H9 (cell line): ENCODE data around the gene KRT85. TPM values are rescaled to one million over a fixed set of nuclear protein-coding genes. Genes with fewer than 3 reads are reported as not detected.

Experiments used
- DNase-seq: peaks from one replicate; pipeline ENCODE4 v3.0.0-alpha.2; 2017
- H2AFZ ChIP-seq: one replicate; pipeline ENCODE4 v1.6.1; 2013; ENCODE audit warnings: mild to moderate bottlenecking, low read length, control low read depth, moderate library complexity
- H2AK5ac ChIP-seq: 2 replicates; pipeline ENCODE4 v1.6.1; 2013; ENCODE audit warnings: low read length, control low read depth, mixed read lengths; ENCODE audit not compliant: insufficient read length
- H2BK120ac ChIP-seq: one replicate; pipeline ENCODE4 v1.6.1; 2013; ENCODE audit warnings: low read depth, mild to moderate bottlenecking, low read length, control low read depth, inconsistent platforms; ENCODE audit not compliant: poor library complexity, severe bottlenecking
- H2BK12ac ChIP-seq: 2 replicates; pipeline ENCODE4 v1.6.1; 2013; ENCODE audit warnings: low read length, control low read depth, mixed read lengths, low read depth; ENCODE audit not compliant: insufficient read length
- H2BK15ac ChIP-seq: 2 replicates; pipeline ENCODE4 v1.6.1; 2013; ENCODE audit warnings: low read depth, low read length, control low read depth
- H2BK20ac ChIP-seq: one replicate; pipeline ENCODE4 v1.6.1; 2013; ENCODE audit warnings: low read depth, mild to moderate bottlenecking, low read length, control low read depth, inconsistent platforms; ENCODE audit not compliant: poor library complexity, severe bottlenecking
- H2BK5ac ChIP-seq: 2 replicates; pipeline ENCODE4 v1.6.1; 2013; ENCODE audit warnings: low read length, control low read depth, mixed read lengths; ENCODE audit not compliant: insufficient read length
- H3K14ac ChIP-seq: 2 replicates; pipeline ENCODE4 v1.6.1; 2013; ENCODE audit warnings: low read length, control low read depth; ENCODE audit not compliant: insufficient read depth
- H3K18ac ChIP-seq: 2 replicates; pipeline ENCODE4 v1.6.1; 2013; ENCODE audit warnings: low read depth, mild to moderate bottlenecking, mixed read lengths, low read length, control low read depth; ENCODE audit not compliant: insufficient read length
- H3K23ac ChIP-seq: 2 replicates; pipeline ENCODE4 v1.6.1; 2013; ENCODE audit warnings: low read length, control low read depth, mixed read lengths, low read depth; ENCODE audit not compliant: insufficient read length
- H3K23me2 ChIP-seq: 2 replicates; pipeline ENCODE4 v1.6.1; 2013; ENCODE audit warnings: low read depth, mild to moderate bottlenecking, mixed read lengths, low read length, control low read depth; ENCODE audit not compliant: insufficient read length, poor library complexity, severe bottlenecking
- H3K27ac ChIP-seq: 2 replicates; pipeline ENCODE4 v1.5.1; 2013; ENCODE audit warnings: low read length, control low read depth, mixed read lengths, low read depth; ENCODE audit not compliant: insufficient read length
- H3K27me3 ChIP-seq: 2 replicates; pipeline ENCODE4 v1.6.1; 2013; ENCODE audit warnings: low read length, control low read depth, inconsistent platforms; ENCODE audit not compliant: insufficient read depth
- H3K4ac ChIP-seq: 2 replicates; pipeline ENCODE4 v1.6.1; 2013; ENCODE audit warnings: low read depth, mild to moderate bottlenecking, control low read depth, inconsistent platforms, low read length, moderate library complexity
- H3K4me1 ChIP-seq: 2 replicates; pipeline ENCODE4 v1.6.1; 2013; ENCODE audit warnings: low read length, control low read depth, inconsistent platforms; ENCODE audit not compliant: insufficient read depth
- H3K4me2 ChIP-seq: 2 replicates; pipeline ENCODE4 v1.6.1; 2013; ENCODE audit warnings: low read length, control low read depth, mixed read lengths; ENCODE audit not compliant: insufficient read length, insufficient read depth
- H3K56ac ChIP-seq: 2 replicates; pipeline ENCODE4 v1.6.1; 2013; ENCODE audit warnings: low read depth, mild to moderate bottlenecking, mixed read lengths, low read length, control low read depth; ENCODE audit not compliant: insufficient read length
- H3K79me1 ChIP-seq: 2 replicates; pipeline ENCODE4 v1.6.1; 2013; ENCODE audit warnings: low read depth, mild to moderate bottlenecking, moderate library complexity, low read length, control low read depth, inconsistent platforms; ENCODE audit not compliant: insufficient read depth, poor library complexity, severe bottlenecking
- H3K79me2 ChIP-seq: 2 replicates; pipeline ENCODE4 v1.6.1; 2013; ENCODE audit warnings: low read length, control low read depth, inconsistent platforms; ENCODE audit not compliant: insufficient read depth
- H3K9ac ChIP-seq: 2 replicates; pipeline ENCODE4 v1.6.1; 2013; ENCODE audit warnings: low read length, control low read depth, mixed read lengths; ENCODE audit not compliant: insufficient read length; ENCODE audit errors: extremely low read depth
- H3K9me3 ChIP-seq: one replicate; pipeline ENCODE4 v1.6.1; 2013; ENCODE audit warnings: low read depth, low read length, inconsistent platforms; ENCODE audit not compliant: control insufficient read depth
- H3T11ph ChIP-seq: one replicate; pipeline ENCODE4 v1.6.1; 2013; ENCODE audit warnings: mild to moderate bottlenecking, low read length, control low read depth, inconsistent platforms
- H4K20me1 ChIP-seq: one replicate; pipeline ENCODE4 v1.6.1; 2013; ENCODE audit not compliant: control insufficient read depth, insufficient read length, insufficient read depth
- H4K5ac ChIP-seq: 2 replicates; pipeline ENCODE4 v1.6.1; 2013; ENCODE audit warnings: low read depth, mild to moderate bottlenecking, mixed read lengths, low read length, control low read depth; ENCODE audit not compliant: insufficient read length
- H4K8ac ChIP-seq: replicated peaks from 2 replicates; pipeline ENCODE4 v1.6.1; 2013; ENCODE audit warnings: low read length, control low read depth, mixed read lengths, low read depth; ENCODE audit not compliant: insufficient read length
- H4K91ac ChIP-seq: 2 replicates; pipeline ENCODE4 v1.6.1; 2013; ENCODE audit warnings: low read depth, mild to moderate bottlenecking, moderate library complexity, mixed read lengths, low read length, control low read depth; ENCODE audit not compliant: insufficient read length
- H3K27ac Mint-ChIP-seq, 3 experiments: 2 replicates in 2 of 3; 3 replicates in 1 of 3; pipeline ENCODE4 v1.8.0; 2020 to 2021; ENCODE audit warnings: mixed read lengths in 3 of 3, mild to moderate bottlenecking in 1 of 3, moderate library complexity in 1 of 3
- H3K27me3 Mint-ChIP-seq: 2 replicates; pipeline ENCODE4 v1.8.0; 2021; ENCODE audit warnings: low read depth, mild to moderate bottlenecking, moderate library complexity, mixed read lengths
- H3K36me3 Mint-ChIP-seq, 3 experiments: 2 replicates in 2 of 3; 3 replicates in 1 of 3; pipeline ENCODE4 v1.8.0; 2020 to 2021; ENCODE audit warnings: low read depth in 3 of 3, mixed read lengths in 3 of 3; ENCODE audit not compliant: insufficient read depth in 1 of 3
- H3K4me1 Mint-ChIP-seq, 2 experiments: 2 replicates each; pipeline ENCODE4 v1.8.0; 2020; ENCODE audit warnings: mixed read lengths in 2 of 2
- H3K4me3 Mint-ChIP-seq, 2 experiments: 2 replicates in 1 of 2; 3 replicates in 1 of 2; pipeline ENCODE4 v1.8.0; 2020 to 2021; ENCODE audit warnings: mild to moderate bottlenecking in 2 of 2, mixed read lengths in 2 of 2, moderate library complexity in 1 of 2
- H3K9me3 Mint-ChIP-seq, 2 experiments: 2 replicates in 1 of 2; 3 replicates in 1 of 2; pipeline ENCODE4 v1.8.0; 2020; ENCODE audit warnings: mild to moderate bottlenecking in 2 of 2, mixed read lengths in 2 of 2, moderate library complexity in 1 of 2
- CTCF ChIP-seq: fragments of 200-600 bp; sonication (generic); conservative IDR thresholded peaks from 3 replicates; pipeline ENCODE4 v1.8.0; 2021; ENCODE audit warnings: antibody characterized with exemption, mild to moderate bottlenecking
- WGBS: extraction: QIAGEN DNeasy Blood & Tissue Kit; methylation state at CpG from one replicate; pipeline ENCODE4 v1.1.7; 2013; ENCODE audit warnings: missing lambda C conversion rate, low lambda C conversion rate, mixed read lengths; ENCODE audit not compliant: insufficient read length; ENCODE audit errors: extremely low coverage; 5-methylcytosine and 5-hydroxymethylcytosine counted together
- total RNA-seq: library from RNA; stranded (reverse); gene quantifications from 2 replicates; pipeline ENCODE4 v1.2.1, GENCODE V29; 2021

The KRT85 gene
- total RNA-seq, 1 experiment from 2014 or later: not detected

- Histone ChIP-seq H3K79me2 (no peaks in the 10 kb centered on the region), H3T11ph (no peak overlapping the region), H2AFZ (no peak overlapping the region), H2BK12ac (no peak overlapping the region), H2BK20ac (no peak overlapping the region), H2BK120ac (no peak overlapping the region), H4K91ac (no peak overlapping the region), H3K23me2 (no peaks in the 10 kb centered on the region), H3K79me1 (no peaks in the 10 kb centered on the region), H4K8ac (no peak overlapping the region), H4K20me1 (no peaks in the 10 kb centered on the region), H3K27ac (no peak overlapping the region), H3K4me2 (no peak overlapping the region), H2BK5ac (no peak overlapping the region), H3K23ac (no peak overlapping the region), H3K14ac (no peak overlapping the region; the same call in 1 of the 2 replicates), H3K9me3 (no peaks in the 10 kb centered on the region), H3K4me1 (no peaks in the 10 kb centered on the region), H2BK15ac (no peak overlapping the region), H3K4ac (no peak overlapping the region), H3K27me3 (no peaks in the 10 kb centered on the region), H2AK5ac (no peak overlapping the region), H4K5ac (no peak overlapping the region), H3K9ac (no peak overlapping the region), H3K18ac (no peak overlapping the region), H3K56ac (no peak overlapping the region)
- no peak for TF ChIP-seq CTCF
- no CpG with 5 or more reads among the region's 12 CpGs for WGBS
- Mint-ChIP-seq H3K36me3 (no peaks in the 10 kb centered on the region), H3K27me3 (peaks cover 10% of the 10 kb centered on the region), H3K27ac (peak overlapping the region in 1 of 3 experiments; percentile 79; a peak in 1 of 7 replicates), H3K4me3 (no peak overlapping the region), H3K9me3 (no peaks in the 10 kb centered on the region), H3K4me1 (peaks cover 0 to 11% of the 10 kb centered on the region in 2 experiments; a peak in 2 of 4 replicates)
- DNase-seq: no peak
Observed at GRCh38 chr12:52370926-52371608, 3.8 kb upstream of the KRT85 start.
